GM12891 (cell line): Measurements from ENCODE around the gene GOLGA8J. TPM values are rescaled to one million over a fixed set of nuclear protein-coding genes. Genes with fewer than 3 reads are reported as not detected.
"Not testable (repeated sequence)": the region's sequence is repeated elsewhere in the genome, so short reads cannot be mapped to it uniquely, and the experiment has no call there.

Experiments used
- DNase-seq: peaks from one replicate; pipeline ENCODE4 v3.0.0; 2011; ENCODE audit warnings: low spot score; ENCODE audit not compliant: insufficient read length
- FAIRE-seq: peaks from 2 replicates; lab custom pipeline; 2011; peaks lifted over from hg19 to GRCh38; lab: Jason Lieb, UNC
- PAX5 ChIP-seq: IDR thresholded peaks from 2 replicates; pipeline ENCODE4 v1.6.1; 2011; ENCODE audit warnings: low read length, moderate library complexity, mild to moderate bottlenecking; ENCODE audit not compliant: insufficient read depth, severe bottlenecking
- POLR2A ChIP-seq: IDR thresholded peaks from 2 replicates; pipeline ENCODE4 v1.6.1; 2011; ENCODE audit warnings: low read depth, low read length, control low read depth
- POLR2AphosphoS5 ChIP-seq: IDR thresholded peaks from 2 replicates; pipeline ENCODE4 v1.6.1; 2011; ENCODE audit warnings: low read depth, low read length, control low read depth
- POU2F2 ChIP-seq: IDR thresholded peaks from 2 replicates; pipeline ENCODE4 v1.6.1; 2011; ENCODE audit warnings: low read depth, mild to moderate bottlenecking, control low read depth, low read length, moderate library complexity
- SPI1 ChIP-seq: IDR thresholded peaks from 2 replicates; pipeline ENCODE4 v1.6.1; 2011; ENCODE audit warnings: low read depth, low read length, control low read depth
- TAF1 ChIP-seq: IDR thresholded peaks from 2 replicates; pipeline ENCODE4 v1.6.1; 2011; ENCODE audit warnings: low read depth, low read length, control low read depth
- polyA plus RNA-seq: library from polyadenylated mRNA; unstranded; fragments of >200 nt; gene quantifications from one replicate; pipeline ENCODE4 v1.2.1, GENCODE V29; 2012; ENCODE audit warnings: low read depth, missing spikeins, inconsistent platforms; ENCODE audit not compliant: missing spikeins

Gene GOLGA8J
- polyA plus RNA-seq = 0.09 TPM

GRCh38 chr15:30082655-30083054 is at the start of gene GOLGA8J:
Gene GOLGA8J, plus strand, starts transcription at chr15:30082955. Its CDS starts 98 bp downstream, at chr15:30083053.
- not testable (repeated sequence) for FAIRE-seq, DNase-seq

GRCh38 chr15:30033211-30033610 is 49.5 kb upstream of the GOLGA8J start:
- no peak for FAIRE-seq
- TF ChIP-seq TAF1 (no peak), POLR2A (no peak), PAX5 (no peak), POU2F2 (no peak), POLR2AphosphoS5 (no peak), SPI1 (no peak)
- DNase-seq = no peak

GRCh38 chr15:30033763-30034162 is 49.0 kb upstream of the GOLGA8J start:
- no peak for DNase-seq
- FAIRE-seq = no peak
- TF ChIP-seq POU2F2 (no peak), TAF1 (no peak), POLR2AphosphoS5 (no peak), SPI1 (no peak), POLR2A (no peak), PAX5 (no peak)

- FAIRE-seq (no peak), DNase-seq (no peak)
- TF ChIP-seq POLR2A = no peak
- no peak for TF ChIP-seq PAX5
- TF ChIP-seq TAF1 = no peak
- no peak for TF ChIP-seq POU2F2
- TF ChIP-seq POLR2AphosphoS5 = no peak
- no peak for TF ChIP-seq SPI1
Observed at GRCh38 chr15:30036036-30036703, 46.6 kb upstream of the GOLGA8J start.

- FAIRE-seq (no peak), DNase-seq (no peak)
- TF ChIP-seq TAF1 (no peak), POU2F2 (no peak), SPI1 (no peak), POLR2A (no peak), PAX5 (no peak), POLR2AphosphoS5 (no peak)
Observed at GRCh38 chr15:30038667-30039523, 43.9 kb upstream of the GOLGA8J start.

GRCh38 chr15:30041868-30042267 is 40.9 kb upstream of the GOLGA8J start:
- no peak for TF ChIP-seq POU2F2
- no peak for TF ChIP-seq TAF1
- TF ChIP-seq POLR2A = no peak
- no peak for TF ChIP-seq POLR2AphosphoS5
- no peak for TF ChIP-seq PAX5
- TF ChIP-seq SPI1 = no peak
- no peak for FAIRE-seq
- DNase-seq = no peak

- DNase-seq (no peak), FAIRE-seq (no peak)
- TF ChIP-seq POU2F2 (no peak), POLR2A (no peak), SPI1 (no peak), POLR2AphosphoS5 (no peak), TAF1 (no peak), PAX5 (no peak)
Observed at GRCh38 chr15:30042556-30042955, 40.2 kb upstream of the GOLGA8J start.

- DNase-seq (no peak), FAIRE-seq (no peak)
- TF ChIP-seq TAF1 (no peak), POLR2AphosphoS5 (no peak), POLR2A (no peak), SPI1 (no peak), POU2F2 (no peak), PAX5 (no peak)
Observed at GRCh38 chr15:30043211-30043655, 39.5 kb upstream of the GOLGA8J start.

GRCh38 chr15:30044377-30044776 is 38.4 kb upstream of the GOLGA8J start:
- FAIRE-seq = no peak

GRCh38 chr15:30044826-30045225 is 37.9 kb upstream of the GOLGA8J start:
- not testable (repeated sequence) for DNase-seq, FAIRE-seq

More at GRCh38 chr15:30044377-30044776, 38.4 kb upstream of the GOLGA8J start:
- DNase-seq = no peak
- TF ChIP-seq TAF1 (no peak), POLR2AphosphoS5 (no peak), POLR2A (no peak), SPI1 (no peak), PAX5 (no peak), POU2F2 (no peak)

GRCh38 chr15:30045248-30046041 is 37.3 kb upstream of the GOLGA8J start:
- FAIRE-seq, DNase-seq: not testable (repeated sequence)
